B cell (primary cell): ENCODE data around the gene RPL39.

ENCODE experiments used
- CTCF ChIP-seq: fragments of 200-600 bp; IDR thresholded peaks from one replicate; pipeline ENCODE4 v1.8.0; 2022; ENCODE audit warnings: antibody characterized with exemption, mild to moderate bottlenecking
- EZH2 ChIP-seq: IDR thresholded peaks from 2 replicates; pipeline ENCODE4 v1.6.1; 2012; ENCODE audit warnings: borderline replicate concordance, low read depth, mild to moderate bottlenecking, moderate library complexity, low read length; ENCODE audit not compliant: insufficient read depth, poor library complexity, severe bottlenecking

GRCh38 chrX:119817130-119817690, 25.8 kb upstream of the RPL39 start:
- TF ChIP-seq CTCF (no peak), EZH2 (no peak)
